Hematopoietic multipotent progenitor cell treated with erythropoietin and hydrocortisone succinate and interleukin-3 and kit ligand, for 15 days (in vitro differentiated cells): Measurements from ENCODE around the gene EXOG.

ENCODE experiments used
- DNase-seq: peaks from one replicate; pipeline ENCODE4 v3.0.0-alpha.2; 2015; ENCODE audit warnings: low spot score

Gene EXOG

GRCh38 chr3:38496131-38496910 lies at the start of gene EXOG:
Gene EXOG (plus strand): TSS chr3:38496340. CDS start chr3:38496368, 28 bp downstream.
- DNase-seq = peak; percentile 84

- no peak for DNase-seq
Measured at GRCh38 chr3:38446812-38447211, 49.3 kb upstream of the EXOG start.

GRCh38 chr3:38450853-38451252 lies 45.3 kb upstream of the EXOG start:
- no peak for DNase-seq

GRCh38 chr3:38453075-38453912 lies 42.8 kb upstream of the EXOG start, which contains the start of gene ACVR2B:
Gene ACVR2B (plus strand): TSS chr3:38453890. CDS start chr3:38454323, 433 bp downstream.
- peak; percentile 55 for DNase-seq

- no peak for DNase-seq
Measured at GRCh38 chr3:38453913-38454177, 42.3 kb upstream of the EXOG start.

DNA sequence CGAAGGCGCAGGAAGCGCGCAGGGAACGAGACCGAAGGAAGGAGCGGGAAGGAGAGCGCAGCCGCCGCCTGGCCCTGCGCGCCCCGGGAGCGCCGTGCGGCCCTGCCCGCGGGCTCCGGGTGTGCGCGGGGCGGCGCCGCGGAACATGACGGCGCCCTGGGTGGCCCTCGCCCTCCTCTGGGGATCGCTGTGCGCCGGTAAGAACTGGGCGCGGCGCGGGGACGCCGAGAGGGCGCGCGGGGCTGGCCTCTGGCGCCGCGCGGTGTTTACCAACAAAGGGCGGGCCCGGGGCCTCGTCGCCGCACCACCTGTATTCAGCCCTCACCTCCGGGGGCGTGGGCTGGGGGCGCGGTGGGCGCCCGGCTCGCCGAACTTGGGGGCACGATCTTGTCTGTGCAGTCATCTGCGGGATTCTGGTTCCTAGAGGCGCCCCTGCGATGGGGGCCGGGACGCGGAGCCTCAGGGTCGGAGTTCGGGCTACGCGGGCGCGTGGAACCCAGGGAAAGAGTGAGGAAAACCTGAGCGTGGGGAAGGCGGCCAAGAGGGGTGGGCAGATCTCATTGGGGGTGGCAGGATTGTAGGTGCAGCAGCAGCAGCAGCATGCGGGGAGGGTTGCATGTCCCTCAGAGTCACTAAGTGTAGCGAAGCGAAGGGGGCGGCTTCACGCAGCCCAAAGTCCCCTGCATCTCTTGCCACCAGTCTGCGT lies 41.8 kb upstream of the EXOG start:
- DNase-seq = peak; percentile 15

- no peak for DNase-seq
Measured at GRCh38 chr3:38454884-38455638, 41.1 kb upstream of the EXOG start.

DNA sequence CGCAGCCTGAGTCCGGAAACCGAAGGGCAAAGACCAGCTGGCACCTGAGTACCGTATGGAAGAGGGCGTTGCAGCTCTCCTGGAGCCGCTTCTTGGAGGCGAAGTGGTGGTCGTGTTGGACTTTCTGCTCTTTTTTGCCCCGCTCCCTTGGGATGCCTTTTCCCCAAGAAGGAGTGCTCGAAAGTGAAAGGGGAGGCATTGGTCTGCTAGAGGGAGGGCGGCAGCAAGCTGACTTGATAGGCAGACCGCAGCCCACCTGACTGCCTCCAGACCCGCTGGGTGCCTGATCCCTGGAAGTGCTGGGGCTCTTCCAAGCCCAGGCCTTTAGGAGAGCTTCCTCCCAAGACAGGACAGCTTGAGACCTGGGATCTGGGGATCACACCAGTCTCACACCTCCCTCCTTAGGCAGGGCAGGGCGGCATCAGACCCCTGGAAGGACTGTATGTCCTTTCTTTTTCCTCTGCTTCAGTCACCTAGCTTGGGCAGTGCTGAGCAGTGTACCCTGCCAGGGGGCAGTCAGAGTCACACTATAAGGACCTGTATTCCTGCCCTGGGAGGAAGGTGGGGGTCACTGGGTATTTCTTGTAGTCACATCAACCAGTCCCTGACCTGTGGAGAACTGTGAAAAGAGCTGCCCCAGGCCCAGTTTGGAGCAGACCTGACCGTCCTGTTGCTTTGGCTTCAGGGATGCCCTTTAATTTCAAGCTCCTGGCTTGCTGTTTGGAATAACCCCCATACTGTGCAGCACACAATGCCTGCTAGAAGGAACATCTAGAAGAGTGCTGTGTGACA lies 40.3 kb upstream of the EXOG start:
- DNase-seq = no peak

DNA sequence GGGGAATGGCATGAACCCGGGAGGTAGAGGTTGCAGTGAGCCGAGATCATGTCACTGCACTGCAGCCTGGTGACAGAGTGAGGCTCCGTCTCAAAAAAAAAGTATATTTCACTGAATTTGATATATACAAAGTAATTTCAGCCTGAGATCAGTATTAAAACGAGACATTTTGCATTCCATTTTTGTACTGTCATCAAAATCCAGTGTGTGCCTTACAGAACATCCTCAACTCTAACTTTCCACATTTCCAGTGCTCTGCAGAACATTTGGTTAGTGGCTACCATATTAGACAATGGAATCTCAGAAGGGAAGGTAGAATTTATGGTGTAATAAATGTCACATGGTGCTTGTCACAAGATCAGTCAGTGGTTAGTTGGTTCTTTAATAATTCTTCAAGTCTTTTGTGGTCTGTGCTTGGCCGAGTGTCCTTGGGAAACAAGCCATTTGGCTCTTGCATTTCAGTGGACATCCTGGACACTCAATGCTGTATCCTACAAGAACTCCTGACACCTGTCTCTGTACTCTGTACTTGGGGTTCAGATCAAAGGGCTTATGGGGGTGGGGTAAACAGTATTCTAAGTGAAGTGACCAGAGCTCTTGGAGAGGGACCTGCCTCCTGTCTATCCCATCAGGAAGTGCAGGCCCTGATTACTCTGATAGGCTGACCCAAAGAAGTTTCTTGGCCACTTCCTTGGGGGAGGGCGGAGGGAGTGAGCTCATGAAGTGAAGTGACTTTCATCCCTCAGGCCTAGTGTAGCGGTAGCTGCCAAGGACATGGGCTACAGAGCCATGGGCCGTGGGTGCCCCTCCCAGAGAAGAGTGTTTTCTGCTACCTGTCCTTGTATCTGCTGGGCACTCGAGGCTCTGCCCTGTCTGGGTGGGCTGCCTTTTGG lies 38.8 kb upstream of the EXOG start:
- DNase-seq = no peak

- no peak for DNase-seq
Measured at GRCh38 chr3:38458796-38459498, 37.2 kb upstream of the EXOG start.

- DNase-seq = no peak
Measured at GRCh38 chr3:38459499-38460048, 36.6 kb upstream of the EXOG start.

GRCh38 chr3:38460377-38461270 lies 35.5 kb upstream of the EXOG start:
- DNase-seq = no peak

DNA sequence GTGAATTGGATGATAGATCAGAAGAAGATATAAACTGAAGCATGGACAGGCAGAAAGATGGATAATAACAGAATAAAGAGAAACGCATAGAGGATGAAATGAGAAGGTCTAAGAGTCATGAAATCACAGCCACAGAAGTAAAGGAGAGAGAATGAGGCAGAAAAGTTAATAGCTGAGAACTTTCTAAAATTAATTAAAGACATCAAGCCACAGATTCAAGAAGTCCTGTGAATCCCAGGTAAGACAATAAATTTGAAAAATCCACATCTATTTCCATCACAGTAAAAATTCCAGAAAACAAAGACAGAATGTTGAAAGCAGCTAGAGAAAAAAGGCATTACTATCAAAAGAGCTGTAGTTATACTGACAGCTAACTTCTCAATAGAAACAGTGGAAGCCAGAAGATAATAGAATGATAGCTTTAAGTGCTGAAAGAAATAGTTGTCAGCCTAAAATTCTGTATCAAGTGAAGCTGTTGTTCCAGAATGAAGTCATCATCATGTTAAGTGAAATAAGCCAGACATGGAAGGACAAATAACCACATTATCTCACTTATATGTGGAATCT lies 30.5 kb upstream of the EXOG start:
- no peak for DNase-seq

- DNase-seq = no peak
Measured at GRCh38 chr3:38468765-38469164, 27.4 kb upstream of the EXOG start.

GRCh38 chr3:38469852-38470251 lies 26.3 kb upstream of the EXOG start:
- DNase-seq = no peak

GRCh38 chr3:38471260-38471857 lies 24.8 kb upstream of the EXOG start:
- DNase-seq = no peak

DNA sequence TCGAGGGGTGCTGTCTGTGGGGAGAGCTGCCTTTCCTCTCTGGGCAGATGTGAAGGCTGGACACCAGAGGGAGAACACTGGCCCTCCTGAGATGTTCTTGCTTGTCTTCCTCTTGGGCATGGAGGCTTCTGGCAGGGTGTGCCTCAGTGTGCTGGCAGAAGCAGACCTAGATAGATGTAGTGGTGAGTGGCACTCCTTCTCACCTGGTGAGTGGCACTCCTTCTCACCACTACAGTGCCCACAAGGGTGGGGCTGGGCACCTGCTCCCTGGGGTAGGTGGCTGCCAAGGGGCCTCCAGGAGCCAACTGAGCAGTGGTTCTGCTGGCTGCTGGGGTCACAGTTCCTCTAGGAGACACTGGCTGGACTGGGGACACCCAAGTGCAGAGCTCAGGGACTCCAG lies 23.8 kb upstream of the EXOG start:
- no peak for DNase-seq
